Amniotic epithelial cell (primary cell): Measurements from ENCODE around the gene KRTAP9-4.
"Not testable (repeated sequence)": the region's sequence is repeated elsewhere in the genome, so short reads cannot be mapped to it uniquely, and the experiment has no call there.

ENCODE experiments used
- DNase-seq: peaks from one replicate; pipeline ENCODE4 v3.0.0-alpha.2; 2010; ENCODE audit warnings: low read depth

KRTAP9-4 gene

GRCh38 chr17:41249637-41250240 is at the start of gene KRTAP9-4:
TSS of gene KRTAP9-4 (plus strand) at chr17:41249687. CDS start at chr17:41249721, 34 bp downstream.
- DNase-seq = not testable (repeated sequence)

GRCh38 chr17:41211845-41212466 is 37.5 kb upstream of the KRTAP9-4 start:
- peak; percentile 1 for DNase-seq

- no peak for DNase-seq
These were observed 36.8 kb upstream of the KRTAP9-4 start for GRCh38 chr17:41212524-41213169.

GRCh38 chr17:41215681-41216080 is 33.8 kb upstream of the KRTAP9-4 start:
- DNase-seq = no peak

- DNase-seq = peak; percentile 8
These were observed 25.7 kb upstream of the KRTAP9-4 start for GRCh38 chr17:41223821-41224220.

- no peak for DNase-seq
These were observed 23.4 kb upstream of the KRTAP9-4 start for GRCh38 chr17:41226051-41226450.

GRCh38 chr17:41226598-41227095 is 22.8 kb upstream of the KRTAP9-4 start, which contains the start of gene KRTAP9-2:
TSS of gene KRTAP9-2 (plus strand) at chr17:41226648. CDS start at chr17:41226655, 7 bp downstream.
- not testable (repeated sequence) for DNase-seq

- no peak for DNase-seq
These were observed 19.4 kb upstream of the KRTAP9-4 start for GRCh38 chr17:41230094-41230493.

GRCh38 chr17:41231731-41232130 is 17.8 kb upstream of the KRTAP9-4 start:
- DNase-seq = no peak

- not testable (repeated sequence) for DNase-seq
These were observed 16.9 kb upstream of the KRTAP9-4 start, which contains the start of gene KRTAP9-3 for GRCh38 chr17:41232399-41233105. TSS of gene KRTAP9-3 (plus strand) at chr17:41232449. CDS start at chr17:41232502, 53 bp downstream.

- DNase-seq = not testable (repeated sequence)
These were observed 12.4 kb upstream of the KRTAP9-4 start for GRCh38 chr17:41237116-41237515.

- not testable (repeated sequence) for DNase-seq
These were observed 11.5 kb upstream of the KRTAP9-4 start, which contains the start of gene KRTAP9-8 for GRCh38 chr17:41237949-41238437. TSS of gene KRTAP9-8 (plus strand) at chr17:41237999. CDS start at chr17:41238052, 53 bp downstream.

GRCh38 chr17:41246995-41247787 is 2.3 kb upstream of the KRTAP9-4 start:
- DNase-seq = not testable (repeated sequence)

- no peak for DNase-seq
These were observed 1.8 kb downstream of the KRTAP9-4 start for GRCh38 chr17:41251261-41251660.

- no peak for DNase-seq
These were observed 5.4 kb downstream of the KRTAP9-4 start for GRCh38 chr17:41254861-41255260.

GRCh38 chr17:41255381-41256290 is 6.1 kb downstream of the KRTAP9-4 start, which contains the start of gene KRTAP9-9:
TSS of gene KRTAP9-9 (plus strand) at chr17:41255384.
- not testable (repeated sequence) for DNase-seq

GRCh38 chr17:41256291-41256685 is 6.8 kb downstream of the KRTAP9-4 start:
- no peak for DNase-seq

GRCh38 chr17:41258406-41258805 is 8.9 kb downstream of the KRTAP9-4 start:
- no peak for DNase-seq

- DNase-seq = no peak
These were observed 13.7 kb downstream of the KRTAP9-4 start for GRCh38 chr17:41263212-41263611.

- no peak for DNase-seq
These were observed 15.1 kb downstream of the KRTAP9-4 start for GRCh38 chr17:41264599-41264998.
